Progenitor cell of endocrine pancreas (in vitro differentiated cells): ENCODE results near the gene PI16. TPM values are rescaled to one million over a fixed set of nuclear protein-coding genes. Genes with fewer than 3 reads are reported as not detected.

Source experiments
- DNase-seq: peaks from one replicate; pipeline ENCODE4 v3.0.0; 2021; ENCODE audit warnings: low spot score; ENCODE audit not compliant: unreplicated experiment
- H3K27ac Mint-ChIP-seq: 2 replicates; pipeline ENCODE4 v1.8.0; 2021; ENCODE audit warnings: mild to moderate bottlenecking, moderate library complexity, mixed read lengths
- H3K27me3 Mint-ChIP-seq: 2 replicates; pipeline ENCODE4 v1.8.0; 2021; ENCODE audit warnings: mixed read lengths
- H3K36me3 Mint-ChIP-seq: 2 replicates; pipeline ENCODE4 v1.8.0; 2022; ENCODE audit warnings: mixed read lengths; ENCODE audit not compliant: insufficient read depth
- H3K4me1 Mint-ChIP-seq: 2 replicates; pipeline ENCODE4 v1.8.0; 2021; ENCODE audit warnings: low read depth, mixed read lengths
- H3K4me3 Mint-ChIP-seq: 2 replicates; pipeline ENCODE4 v1.8.0; 2021; ENCODE audit warnings: low read depth, mild to moderate bottlenecking, moderate library complexity, mixed read lengths
- H3K9me3 Mint-ChIP-seq: 2 replicates; pipeline ENCODE4 v1.8.0; 2021; ENCODE audit warnings: low read depth, mixed read lengths
- CTCF ChIP-seq: fragments of 200-600 bp; sonication (generic); IDR thresholded peaks from one replicate; pipeline ENCODE4 v1.5.0; 2021; ENCODE audit warnings: antibody characterized with exemption, mild to moderate bottlenecking; ENCODE audit not compliant: unreplicated experiment
- total RNA-seq: library from RNA; stranded (reverse); gene quantifications from 2 replicates; pipeline ENCODE4 v1.2.1, GENCODE V29; 2021

Gene PI16
- total RNA-seq, 1 donor from 2014 or later, result not detected

GRCh38 chr6:36998723-36999038 is 44.1 kb downstream of the PI16 start:
- no peak overlapping the region for H3K27ac Mint-ChIP-seq
- no peaks in the 10 kb centered on the region for H3K36me3 Mint-ChIP-seq
- no peaks in the 10 kb centered on the region for H3K9me3 Mint-ChIP-seq
- H3K27me3 Mint-ChIP-seq, result peaks cover 20% of the 10 kb centered on the region
- H3K4me1 Mint-ChIP-seq, result peaks cover 3% of the 10 kb centered on the region
- TF ChIP-seq CTCF, result no peak
- no peak for DNase-seq
- H3K4me3 Mint-ChIP-seq, result no peak overlapping the region

GRCh38 chr6:36999061-36999750 is 44.7 kb downstream of the PI16 start:
- Mint-ChIP-seq H3K9me3 (no peaks in the 10 kb centered on the region), H3K36me3 (no peaks in the 10 kb centered on the region), H3K27ac (no peak overlapping the region), H3K4me3 (no peak overlapping the region), H3K4me1 (peaks cover 3% of the 10 kb centered on the region), H3K27me3 (peaks cover 17% of the 10 kb centered on the region)
- no peak for TF ChIP-seq CTCF
- no peak for DNase-seq

- Mint-ChIP-seq H3K4me1 (peaks cover 3% of the 10 kb centered on the region), H3K9me3 (no peaks in the 10 kb centered on the region), H3K27me3 (peaks cover 17% of the 10 kb centered on the region), H3K4me3 (no peak overlapping the region), H3K36me3 (no peaks in the 10 kb centered on the region), H3K27ac (no peak overlapping the region)
- TF ChIP-seq CTCF, result no peak
- no peak for DNase-seq
Observed at GRCh38 chr6:36999751-37000125, 45.2 kb downstream of the PI16 start.

- no peak overlapping the region for H3K4me3 Mint-ChIP-seq
- no peaks in the 10 kb centered on the region for H3K36me3 Mint-ChIP-seq
- H3K27me3 Mint-ChIP-seq, result peaks cover 21% of the 10 kb centered on the region
- DNase-seq, result no peak
- H3K27ac Mint-ChIP-seq, result no peak overlapping the region
- no peaks in the 10 kb centered on the region for H3K9me3 Mint-ChIP-seq
- no peaks in the 10 kb centered on the region for H3K4me1 Mint-ChIP-seq
- no peak for TF ChIP-seq CTCF
Observed at GRCh38 chr6:37004044-37004980, 49.8 kb downstream of the PI16 start.

- no peaks in the 10 kb centered on the region for H3K36me3 Mint-ChIP-seq
- H3K27me3 Mint-ChIP-seq, result peaks cover 18% of the 10 kb centered on the region
- DNase-seq, result no peak
Observed at GRCh38 chr6:37005061-37005810, 50.7 kb downstream of the PI16 start, which contains the start of gene FGD2. TSS of gene FGD2 (plus strand) at chr6:37005655. CDS start at chr6:37005818, 163 bp downstream.

More at GRCh38 chr6:37005061-37005810, 50.7 kb downstream of the PI16 start, which contains the start of gene FGD2:
- no peak within 1 kb of the TSS for H3K27ac Mint-ChIP-seq
- no peak within 1 kb of the TSS for H3K4me3 Mint-ChIP-seq
- TF ChIP-seq CTCF, result no peak
- no peaks in the 10 kb centered on the region for H3K4me1 Mint-ChIP-seq
- no peaks in the 10 kb centered on the region for H3K9me3 Mint-ChIP-seq
